GM12891 (cell line): Measurements from ENCODE around the gene HEATR9.

Experiments used
- PAX5 ChIP-seq: IDR thresholded peaks from 2 replicates; pipeline ENCODE4 v1.6.1; 2011; ENCODE audit warnings: low read length, moderate library complexity, mild to moderate bottlenecking; ENCODE audit not compliant: insufficient read depth, severe bottlenecking
- POLR2A ChIP-seq: IDR thresholded peaks from 2 replicates; pipeline ENCODE4 v1.6.1; 2011; ENCODE audit warnings: low read depth, low read length, control low read depth

DNA sequence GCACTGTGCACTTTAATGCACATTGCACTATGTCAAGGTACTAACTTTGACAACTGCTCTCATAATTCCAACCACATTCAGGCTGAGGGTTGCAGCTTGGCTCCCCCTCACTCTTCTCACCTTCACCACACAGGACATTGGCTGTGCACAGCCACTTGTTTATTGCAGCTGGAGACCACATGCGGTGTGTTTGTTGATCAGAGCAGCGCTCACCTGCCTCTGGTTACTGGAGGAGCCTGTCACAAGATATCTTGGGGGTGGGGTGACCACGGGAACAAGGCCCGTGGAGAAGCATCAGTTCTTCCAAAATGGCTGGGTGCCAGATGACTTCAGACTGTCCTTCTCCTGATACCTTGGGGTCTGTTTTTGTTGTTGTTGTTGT is 22.1 kb upstream of the HEATR9 start:
- TF ChIP-seq PAX5 (no peak), POLR2A (no peak)
